ENCODE results near the gene SH3RF1. TPM values are rescaled to one million over a fixed set of nuclear protein-coding genes. Genes with fewer than 3 reads are reported as not detected.
A peak's percentile ranks its signal among the peaks of the same experiment; 100 is the strongest.

The SH3RF1 gene
- total RNA-seq, 1 donor = 57.8 TPM

- DNase-seq (ENCODE audit: low read depth) = no peak
- no peak for TF ChIP-seq CTCF (IDR thresholded peaks at IDR 0.05; ENCODE audit: insufficient read depth, low read length)
- no peak overlapping the region for H3K4me3 ChIP-seq (ENCODE audit: low read depth, low read length)
Measured at GRCh38 chr4:169274033-169274432, 3.3 kb upstream of the SH3RF1 start.

- no peak for TF ChIP-seq CTCF (IDR thresholded peaks at IDR 0.05; ENCODE audit: insufficient read depth, low read length)
- peak overlapping the region; percentile 74 for H3K4me3 ChIP-seq (ENCODE audit: low read depth, low read length)
- peak; percentile 84 for DNase-seq (ENCODE audit: low read depth)
Measured at GRCh38 chr4:169272265-169272886, 1.6 kb upstream of the SH3RF1 start.

- DNase-seq (ENCODE audit: low read depth) = no peak
- no peak for TF ChIP-seq CTCF (IDR thresholded peaks at IDR 0.05; ENCODE audit: insufficient read depth, low read length)
Measured at GRCh38 chr4:169271692-169272007, 894 bp upstream of the SH3RF1 start.

GRCh38 chr4:169269916-169270809, 593 bp downstream of the SH3RF1 start:
- peak; percentile 6 for TF ChIP-seq CTCF (IDR thresholded peaks at IDR 0.05; ENCODE audit: insufficient read depth, low read length)
- peak; percentile 58 for DNase-seq (ENCODE audit: low read depth)
- H3K4me3 ChIP-seq (ENCODE audit: low read depth, low read length) = peak overlapping the region; percentile 93

More at GRCh38 chr4:169271692-169272007, 894 bp upstream of the SH3RF1 start:
- peak overlapping the region; percentile 74 for H3K4me3 ChIP-seq (ENCODE audit: low read depth, low read length)

GRCh38 chr4:169268951-169269760, 1.6 kb downstream of the SH3RF1 start:
- H3K4me3 ChIP-seq (ENCODE audit: low read depth, low read length) = peak overlapping the region; percentile 93
- TF ChIP-seq CTCF (IDR thresholded peaks at IDR 0.05; ENCODE audit: insufficient read depth, low read length) = no peak
- DNase-seq (ENCODE audit: low read depth) = peak; percentile 93

GRCh38 chr4:169267070-169267469, 3.7 kb downstream of the SH3RF1 start:
- peak overlapping the region; percentile 58 for H3K4me3 ChIP-seq (ENCODE audit: low read depth, low read length)

More at GRCh38 chr4:169267070-169267469, 3.7 kb downstream of the SH3RF1 start:
- no peak for TF ChIP-seq CTCF (IDR thresholded peaks at IDR 0.05; ENCODE audit: insufficient read depth, low read length)
- no peak for DNase-seq (ENCODE audit: low read depth)
